ENCODE data around the gene NET1. TPM values are rescaled to one million over a fixed set of nuclear protein-coding genes. Genes with fewer than 3 reads are reported as not detected.

Gene NET1
- total RNA-seq, 1 donor from 2014 or later = 22.5 TPM

GRCh38 chr10:5476918-5477525, 64.7 kb downstream of the NET1 start:
- no peak for TF ChIP-seq CTCF (IDR thresholded peaks at IDR 0.05)
- H3K27ac Mint-ChIP-seq = no peak overlapping the region
- H3K4me1 Mint-ChIP-seq = peaks cover 5% of the 10 kb centered on the region
- H3K4me3 Mint-ChIP-seq = no peak overlapping the region
- no peaks in the 10 kb centered on the region for H3K36me3 Mint-ChIP-seq (ENCODE audit: low read depth)
- ChIA-PET CTCF (no interaction called here), POLR2A (no interaction called here)
- no peaks in the 10 kb centered on the region for H3K9me3 Mint-ChIP-seq
- peaks cover 7% of the 10 kb centered on the region for H3K27me3 Mint-ChIP-seq
- no peak for DNase-seq
- intact Hi-C loops (cut with micrococcal nuclease) = no loop called here
- ATAC-seq (ENCODE audit: low read depth) = no peak

- ChIA-PET POLR2A (no interaction called here), CTCF (no interaction called here)
- Mint-ChIP-seq H3K27me3 (peaks cover 4% of the 10 kb centered on the region), H3K4me1 (peaks cover 5% of the 10 kb centered on the region), H3K36me3 (ENCODE audit: low read depth) (no peaks in the 10 kb centered on the region), H3K27ac (no peak overlapping the region), H3K4me3 (no peak overlapping the region), H3K9me3 (no peaks in the 10 kb centered on the region)
- DNase-seq = no peak
- TF ChIP-seq CTCF (IDR thresholded peaks at IDR 0.05) = no peak
- no peak for ATAC-seq (ENCODE audit: low read depth)
- intact Hi-C loops (cut with micrococcal nuclease) = no loop called here
These were observed 65.8 kb downstream of the NET1 start for GRCh38 chr10:5477948-5478693.

GRCh38 chr10:5478694-5479305, 66.4 kb downstream of the NET1 start:
- H3K4me1 Mint-ChIP-seq = peaks cover 5% of the 10 kb centered on the region
- peaks cover 4% of the 10 kb centered on the region for H3K27me3 Mint-ChIP-seq
- ChIA-PET POLR2A (no interaction called here), CTCF (no interaction called here)
- intact Hi-C loops (cut with micrococcal nuclease) = no loop called here
- H3K27ac Mint-ChIP-seq = no peak overlapping the region
- H3K9me3 Mint-ChIP-seq = no peaks in the 10 kb centered on the region
- no peaks in the 10 kb centered on the region for H3K36me3 Mint-ChIP-seq (ENCODE audit: low read depth)
- ATAC-seq (ENCODE audit: low read depth) (no peak), DNase-seq (no peak)
- no peak for TF ChIP-seq CTCF (IDR thresholded peaks at IDR 0.05)
- no peak overlapping the region for H3K4me3 Mint-ChIP-seq

GRCh38 chr10:5479481-5480161, 67.3 kb downstream of the NET1 start:
- ATAC-seq (ENCODE audit: low read depth) (no peak), DNase-seq (no peak)
- H3K4me3 Mint-ChIP-seq = no peak overlapping the region
- peaks cover 4% of the 10 kb centered on the region for H3K27me3 Mint-ChIP-seq
- ChIA-PET POLR2A (no interaction called here), CTCF (no interaction called here)
- intact Hi-C loops (cut with micrococcal nuclease) = no loop called here
- H3K27ac Mint-ChIP-seq = peak overlapping the region; percentile 54
- no peak for TF ChIP-seq CTCF (IDR thresholded peaks at IDR 0.05)
- peaks cover 5% of the 10 kb centered on the region for H3K4me1 Mint-ChIP-seq
- H3K36me3 Mint-ChIP-seq (ENCODE audit: low read depth) = no peaks in the 10 kb centered on the region
- H3K9me3 Mint-ChIP-seq = no peaks in the 10 kb centered on the region

All from activated B cell treated with CpG ODN at 0.5 μM for 24 hours (primary cell).